HG03066 (cell line): ENCODE measurements around the gene CST9.
"Not testable (repeated sequence)": the region's sequence is repeated elsewhere in the genome, so short reads cannot be mapped to it uniquely, and the experiment has no call there.

Experiments
- ATAC-seq: cut with Tn5 transposase; IDR thresholded peaks from one replicate; pipeline ENCODE4 v1.9.1; 2021; ENCODE audit warnings: low read depth; ENCODE audit not compliant: unreplicated experiment

CST9 gene

DNA sequence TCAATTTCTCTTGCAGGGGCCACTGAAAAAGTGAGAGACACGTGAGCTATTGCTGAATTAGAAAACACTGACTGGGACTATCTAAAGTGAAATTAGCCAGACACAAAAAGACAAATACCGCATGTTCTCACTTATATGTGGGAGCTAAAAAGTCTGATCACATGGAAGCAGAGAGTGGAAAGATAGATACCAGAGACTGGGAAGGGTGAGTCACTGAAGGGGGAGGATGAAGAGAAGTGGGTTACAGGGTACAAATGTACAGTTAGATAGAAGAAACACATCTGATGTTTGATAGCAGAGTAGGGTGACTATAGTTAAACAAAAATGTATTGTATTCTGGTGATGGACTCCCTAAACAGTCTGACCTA lies 18.6 kb upstream of the CST9 start:
- ATAC-seq, result no peak

DNA sequence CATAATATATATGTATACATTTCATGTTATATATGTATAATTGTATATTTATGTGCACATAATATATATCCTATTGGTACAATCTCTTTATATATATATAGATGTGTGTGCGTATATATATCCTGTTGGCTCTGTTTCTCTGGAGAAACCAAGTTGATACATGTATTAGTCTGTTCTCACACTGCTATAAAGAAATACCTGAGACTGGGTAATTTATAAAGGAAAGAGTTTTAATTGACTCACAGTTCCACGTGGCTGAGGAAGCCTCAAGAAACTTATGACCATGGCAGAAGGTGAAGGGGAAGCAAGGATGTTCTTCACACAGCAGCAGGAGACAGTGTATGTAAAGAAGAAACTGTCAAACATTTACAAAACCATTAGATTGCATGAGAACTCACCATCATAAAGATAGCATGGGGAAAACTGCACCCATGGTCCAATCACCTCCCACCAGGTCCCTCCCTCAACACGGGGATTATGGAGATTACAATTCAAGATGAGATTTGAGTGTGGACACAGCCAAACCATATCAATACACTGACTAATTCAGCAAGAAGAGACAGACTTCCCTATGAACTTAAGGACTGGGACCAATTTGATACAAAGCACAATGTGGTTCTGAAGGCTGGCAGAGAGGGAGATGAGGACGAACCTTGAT lies 18.1 kb upstream of the CST9 start:
- no peak for ATAC-seq

DNA sequence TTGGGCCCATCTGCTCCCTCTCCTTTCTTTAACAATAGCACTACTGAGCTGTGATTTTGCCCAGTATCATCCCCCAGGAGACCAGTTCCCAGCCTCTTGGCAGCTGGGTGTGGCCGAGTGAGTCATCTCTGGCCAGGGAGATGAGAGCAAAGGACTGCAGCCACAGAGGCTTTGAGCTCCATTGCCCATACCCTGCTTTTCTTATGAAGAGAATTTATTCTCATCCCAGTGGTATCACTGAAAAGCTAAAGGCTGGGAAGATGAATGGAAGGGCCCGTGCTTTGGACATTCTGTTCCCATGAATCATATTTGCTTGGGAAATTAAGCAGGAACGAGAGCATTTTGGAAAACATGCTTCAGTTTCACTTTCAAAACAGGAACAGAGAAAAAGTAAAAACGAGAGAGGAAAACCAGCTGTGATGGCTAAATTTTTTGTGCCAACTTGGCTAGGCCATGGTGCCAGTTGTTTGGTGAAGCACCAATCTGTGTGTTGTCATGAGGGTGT lies 17.2 kb upstream of the CST9 start:
- no peak for ATAC-seq

DNA sequence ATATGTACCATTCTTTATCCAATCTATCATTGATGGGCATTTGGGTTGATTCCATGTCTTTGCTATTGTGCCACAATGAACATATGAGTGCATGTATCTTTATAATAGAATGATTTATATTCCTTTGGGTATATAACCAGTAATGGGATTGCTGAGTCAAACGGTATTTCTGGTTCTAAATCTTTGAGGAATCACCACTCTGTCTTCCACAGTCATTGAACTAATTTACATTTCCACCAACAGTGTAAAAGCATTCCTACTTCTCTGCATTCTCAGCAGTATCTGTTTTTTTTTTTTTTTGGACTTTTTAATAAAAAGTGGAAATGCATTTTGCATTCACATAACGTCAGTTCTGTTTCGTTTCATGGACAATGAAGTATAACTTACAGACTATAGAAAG lies 16.7 kb upstream of the CST9 start:
- ATAC-seq, result not testable (repeated sequence)

DNA sequence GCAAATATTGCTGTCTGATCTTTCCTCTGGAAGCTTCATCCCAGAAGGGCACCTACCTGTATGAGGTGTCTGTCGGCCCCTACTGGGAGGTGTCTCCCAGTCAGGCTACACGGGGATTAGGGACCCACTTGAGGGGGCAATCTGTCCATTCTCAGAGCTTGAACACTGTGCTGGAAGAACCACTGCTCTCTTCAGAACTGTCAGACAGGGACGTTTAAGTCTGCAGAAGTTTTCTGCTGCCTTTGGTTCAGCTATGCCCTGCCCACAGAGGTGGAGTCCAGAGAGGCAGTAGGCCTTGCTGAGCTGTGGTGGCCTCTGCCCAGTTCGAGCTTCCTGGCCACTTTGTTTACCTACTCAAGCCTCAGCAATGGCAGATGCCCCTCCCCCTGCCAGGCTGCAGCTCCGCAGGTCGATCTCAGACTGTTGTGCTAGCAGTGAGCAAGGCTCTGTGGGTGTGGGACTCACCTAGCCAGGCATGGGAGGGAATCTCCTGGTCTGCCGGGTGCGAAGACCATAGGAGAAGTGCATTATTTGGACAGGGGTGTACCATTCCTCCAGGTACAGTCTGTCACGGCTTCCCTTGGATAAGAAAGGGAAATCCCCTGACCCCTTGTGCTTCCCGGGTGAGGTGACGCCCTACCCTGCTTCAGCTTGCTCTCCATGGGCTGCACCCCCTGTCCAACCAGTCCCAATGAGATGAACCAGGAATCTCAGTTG lies 15.1 kb upstream of the CST9 start:
- ATAC-seq, result not testable (repeated sequence)

DNA sequence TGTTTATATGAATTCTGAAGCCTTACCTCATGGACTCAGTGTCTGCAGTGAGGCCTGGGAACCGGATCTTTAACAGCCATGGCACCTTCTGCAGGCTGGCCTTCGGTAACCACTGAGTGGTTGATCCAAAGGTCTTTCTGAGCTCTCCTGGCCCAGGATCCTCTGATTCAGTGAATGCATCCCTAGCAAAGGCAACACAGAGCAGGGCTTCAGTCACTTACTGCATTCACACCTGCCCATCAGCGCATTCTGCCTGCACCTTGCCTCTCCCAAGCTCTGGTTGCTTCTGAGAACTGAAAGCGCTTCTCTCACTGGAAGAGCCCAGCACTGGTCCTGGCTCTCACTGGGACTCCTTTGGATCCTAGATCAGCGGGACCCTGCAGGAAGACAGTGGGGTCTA lies 8.4 kb upstream of the CST9 start:
- no peak for ATAC-seq

DNA sequence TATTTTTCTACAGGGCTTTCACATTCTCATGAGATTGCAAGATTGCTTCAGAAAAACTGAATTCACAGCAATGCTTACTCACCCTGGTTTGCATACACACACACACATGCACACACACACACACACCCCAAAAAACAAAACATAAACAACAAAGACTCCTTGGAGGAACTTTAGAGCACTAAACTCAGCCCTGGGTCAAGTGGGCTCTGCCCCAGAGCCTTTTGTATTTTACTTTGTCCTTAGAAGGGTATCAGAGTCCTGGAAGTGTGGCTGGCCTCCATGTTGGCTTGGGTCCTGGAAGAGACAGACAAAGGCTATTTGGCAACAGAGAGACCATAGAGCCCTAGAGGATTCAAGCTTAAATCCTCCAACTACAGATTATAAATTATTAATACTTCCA lies 8.0 kb upstream of the CST9 start:
- no peak for ATAC-seq

DNA sequence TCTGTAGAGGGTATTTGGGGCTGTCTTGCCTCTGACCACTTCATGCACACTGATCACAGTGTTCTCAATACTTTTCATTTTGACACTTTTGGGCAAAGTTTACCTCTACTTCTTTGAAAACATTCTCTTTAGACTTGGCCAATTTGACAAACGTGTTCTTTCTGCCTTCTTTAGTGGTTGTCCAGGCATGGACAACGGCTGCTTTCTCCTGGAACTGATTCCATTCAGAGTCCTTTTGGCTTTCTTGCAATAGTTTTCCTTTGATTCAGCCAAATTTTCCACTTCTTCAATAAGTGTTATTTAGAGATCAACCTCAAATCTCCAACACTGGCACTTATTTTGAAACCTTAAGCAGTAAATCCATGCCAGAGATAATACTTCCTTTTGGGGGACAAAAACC lies 6.7 kb upstream of the CST9 start:
- ATAC-seq, result no peak

DNA sequence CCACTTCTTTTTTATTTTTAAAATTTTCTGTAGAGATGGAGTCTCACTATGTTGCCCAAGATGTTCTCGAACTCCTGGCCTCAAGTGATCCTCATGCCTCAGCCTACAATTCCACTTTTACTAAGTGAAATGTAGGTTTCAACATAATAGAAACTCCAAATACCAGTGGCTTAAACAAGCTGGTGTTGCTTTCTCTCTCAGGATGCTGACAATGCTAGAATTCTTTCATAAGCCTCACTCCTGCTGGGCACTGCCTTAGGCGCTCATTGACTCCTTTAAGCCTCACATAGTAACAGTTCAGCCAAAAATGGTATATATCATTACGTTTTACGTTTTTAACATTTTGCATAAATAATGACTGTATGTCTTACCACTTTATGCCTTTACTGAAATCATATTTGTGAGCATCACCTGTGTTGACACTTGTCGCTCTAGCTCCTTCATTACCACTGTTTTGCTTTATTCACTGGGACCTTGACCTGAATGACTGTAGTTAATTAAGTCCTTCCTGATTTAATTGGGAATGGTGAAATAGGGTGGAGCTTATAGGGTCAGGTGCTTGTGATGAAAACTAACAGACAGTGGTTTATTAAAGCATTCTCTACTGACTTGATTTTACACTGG lies 3.9 kb upstream of the CST9 start:
- ATAC-seq, result no peak

DNA sequence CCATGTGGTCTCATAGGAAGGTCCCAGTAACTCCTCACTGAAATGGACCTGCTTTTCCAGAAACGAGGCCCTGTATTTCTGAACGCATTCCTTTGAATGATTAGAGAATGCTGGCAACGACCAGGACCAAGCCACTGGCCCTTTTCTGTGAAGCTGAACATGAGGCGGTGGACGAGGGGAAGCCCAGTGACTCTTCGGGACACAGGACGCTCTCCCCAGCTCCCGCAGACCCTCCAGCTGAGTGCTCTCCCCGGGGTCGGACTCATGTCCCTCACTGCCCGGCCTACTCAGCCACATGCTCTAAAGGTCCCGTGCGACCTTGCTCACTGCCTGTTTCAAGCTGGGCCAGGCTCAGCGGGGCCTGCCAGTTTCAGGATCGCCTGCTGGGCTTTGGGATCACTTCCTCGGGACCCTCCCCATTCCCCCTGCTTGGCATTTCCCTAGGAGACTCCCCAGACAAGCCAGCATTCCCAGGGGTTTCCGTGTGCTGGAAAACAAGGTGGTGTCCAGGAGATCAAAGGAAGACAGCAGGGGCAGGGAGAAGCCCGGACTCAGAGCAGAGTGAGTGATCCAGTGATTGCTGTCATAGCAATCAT lies 2.6 kb upstream of the CST9 start:
- no peak for ATAC-seq

DNA sequence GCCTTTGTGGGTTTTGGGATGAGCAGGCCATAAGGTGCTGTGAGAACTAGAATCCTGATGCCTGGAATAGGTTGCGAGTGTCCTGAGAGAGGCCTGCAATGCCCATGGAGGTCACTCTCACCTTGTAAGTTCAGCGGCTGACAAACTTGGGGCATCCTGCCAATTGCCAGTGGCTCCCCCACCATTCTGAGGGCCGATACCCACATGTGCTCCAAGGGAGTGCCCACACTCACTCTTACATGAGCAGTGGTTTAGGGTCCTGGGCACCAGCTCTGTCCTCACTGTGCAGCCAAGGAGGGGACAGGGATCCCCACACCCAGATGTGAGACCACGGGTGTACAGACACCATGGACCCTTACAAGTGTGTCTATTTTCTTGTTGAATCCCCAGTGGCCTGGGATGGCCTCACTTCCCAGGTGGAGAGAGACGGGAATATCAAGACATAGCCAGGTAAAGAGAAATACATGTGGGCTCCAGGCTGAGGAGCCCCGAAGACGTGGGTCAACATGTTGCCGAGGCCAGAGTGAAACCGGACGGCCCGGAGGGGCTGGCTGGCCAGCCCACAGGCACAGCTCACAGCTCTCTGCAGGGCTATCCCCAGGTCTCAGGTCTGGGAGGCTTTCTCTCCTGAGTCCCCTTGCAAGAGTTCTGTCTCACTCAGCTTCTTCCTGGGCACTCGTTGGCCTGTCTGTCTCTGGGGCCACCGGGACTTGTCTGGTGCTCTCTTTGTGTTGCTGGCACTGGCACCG lies 2.0 kb upstream of the CST9 start:
- no peak for ATAC-seq

DNA sequence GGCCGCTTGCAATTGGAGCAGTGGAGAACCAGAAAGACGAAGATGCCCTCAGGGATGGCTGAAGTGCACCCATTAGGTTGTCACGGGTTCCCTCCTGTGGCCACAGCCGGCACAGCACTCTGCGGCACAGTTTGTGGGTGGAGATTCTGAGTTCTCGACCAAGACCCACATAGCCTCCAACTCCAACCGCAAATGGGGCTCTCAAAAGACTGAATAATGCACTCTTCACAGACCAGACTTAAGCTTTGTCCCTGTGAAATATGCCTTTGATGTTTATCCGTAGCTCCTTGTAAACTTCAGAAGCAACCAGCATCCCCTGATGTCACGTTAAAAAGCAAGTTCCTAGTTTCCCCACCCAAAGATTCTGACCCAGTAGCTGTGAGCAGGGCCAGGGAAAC lies 934 bp upstream of the CST9 start:
- ATAC-seq, result peak; percentile 84

DNA sequence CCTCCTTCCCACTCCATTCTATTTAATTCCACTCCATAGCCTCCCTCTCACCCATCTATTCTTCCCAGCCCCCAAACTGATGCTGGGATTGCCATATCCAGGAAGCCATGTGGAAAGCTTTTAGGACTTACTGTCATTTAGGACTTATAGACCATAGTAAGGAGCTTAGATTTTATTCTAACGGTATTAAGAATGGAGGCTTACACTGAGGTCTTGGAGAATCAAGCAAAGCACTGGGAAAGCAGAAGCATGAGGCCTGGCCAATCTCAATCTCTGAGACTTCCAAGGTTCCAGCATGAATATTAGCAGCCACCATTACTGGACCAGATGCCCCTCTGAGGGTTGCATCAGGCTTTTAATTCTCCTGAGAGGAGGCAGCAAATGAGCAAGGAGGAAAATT lies 1.4 kb downstream of the CST9 start:
- ATAC-seq, result no peak

DNA sequence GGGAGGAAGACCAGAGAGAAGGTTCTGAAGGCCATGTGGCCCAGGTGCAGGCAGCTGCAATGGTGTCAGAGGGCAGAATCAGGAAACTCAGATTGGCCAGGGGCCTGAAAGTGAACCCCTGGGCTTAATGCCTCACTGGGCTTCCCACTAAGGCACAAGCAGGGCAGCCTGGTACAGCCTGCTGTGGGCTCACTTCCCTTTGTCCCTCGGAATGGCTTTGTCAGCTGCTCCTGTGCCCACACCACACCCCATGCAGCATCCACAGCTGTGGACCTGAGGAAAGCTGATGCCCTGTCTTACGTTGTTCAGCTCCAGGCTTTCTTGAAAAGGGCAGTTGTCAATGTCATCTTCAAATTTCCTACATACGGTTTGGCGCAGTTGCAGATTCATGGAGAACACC lies 2.4 kb downstream of the CST9 start:
- no peak for ATAC-seq

DNA sequence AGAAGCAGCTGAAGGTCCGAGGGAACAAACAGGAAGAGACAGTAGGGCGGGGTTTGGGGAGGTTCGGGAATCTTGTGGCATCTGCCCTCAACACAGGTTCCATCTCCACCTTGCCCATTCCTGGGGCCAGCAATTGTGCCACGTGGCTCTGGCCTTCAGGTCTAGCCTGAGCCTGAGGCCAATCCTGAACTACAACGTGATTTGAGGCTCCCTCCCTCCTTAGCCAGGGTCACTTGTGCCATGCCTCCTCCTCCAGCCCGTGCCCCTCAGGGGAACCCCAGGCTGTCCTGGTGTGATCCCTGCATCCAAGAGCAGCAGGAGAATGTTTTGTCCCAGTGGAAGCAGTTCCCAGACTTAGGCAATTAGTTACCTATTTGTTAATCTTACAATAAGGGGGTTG lies 3.0 kb downstream of the CST9 start:
- ATAC-seq, result no peak

DNA sequence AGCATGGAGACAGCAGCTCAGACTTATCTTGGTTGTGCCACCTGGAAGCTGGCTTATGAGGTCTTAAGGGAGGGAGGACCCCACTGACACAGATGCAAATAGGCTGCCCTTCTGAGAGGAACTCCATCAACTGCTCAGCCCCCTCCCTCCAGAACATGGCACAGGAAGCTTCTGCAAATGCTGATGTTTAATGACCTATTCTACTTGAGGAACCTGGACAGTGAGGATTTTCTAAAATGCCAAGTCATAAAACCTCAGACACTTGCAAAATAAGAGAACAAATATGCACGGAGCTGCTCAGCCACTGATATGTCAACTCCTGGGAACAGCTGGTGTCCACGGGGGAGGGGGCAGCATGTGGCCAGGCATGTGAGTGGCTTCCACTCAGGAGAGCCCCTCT lies 3.5 kb downstream of the CST9 start:
- no peak for ATAC-seq

DNA sequence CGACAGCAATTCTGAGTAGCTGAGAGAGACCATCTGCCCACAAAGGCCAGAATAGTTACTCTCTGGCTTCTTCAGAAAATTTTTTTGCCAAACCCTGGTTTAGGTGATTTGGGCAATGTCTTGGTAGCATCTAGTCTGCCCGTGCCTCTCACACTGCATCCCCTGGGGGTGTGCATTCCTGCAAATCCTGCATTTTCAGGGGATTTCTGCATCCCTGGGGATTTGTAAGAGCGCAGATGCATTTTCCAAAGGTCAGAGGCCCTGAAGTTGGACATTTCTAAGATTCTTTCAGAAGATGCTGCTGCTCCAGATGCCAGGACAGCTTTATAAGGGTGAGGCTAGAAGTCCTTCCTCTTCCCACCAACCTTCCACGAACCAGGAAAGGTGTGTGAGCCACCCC lies 4.0 kb downstream of the CST9 start:
- no peak for ATAC-seq

DNA sequence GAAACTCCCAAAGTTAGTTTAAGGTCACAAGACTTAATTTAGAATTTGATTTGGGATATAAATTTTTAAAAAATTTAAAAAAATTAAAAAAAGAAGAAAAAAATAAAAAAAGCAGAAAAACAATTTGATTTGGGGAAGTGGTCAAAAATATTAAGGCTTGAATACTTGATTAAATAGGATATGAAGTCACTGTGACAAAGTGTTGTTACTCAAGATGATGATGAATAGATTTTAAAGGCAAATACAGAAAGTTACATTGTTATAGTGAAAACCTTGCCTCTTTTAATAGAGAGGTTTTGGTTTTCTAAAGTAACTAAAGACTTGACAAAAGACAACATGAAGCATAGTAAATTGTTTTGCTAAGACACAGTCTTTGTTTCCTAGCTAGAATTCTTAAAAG lies 7.2 kb downstream of the CST9 start:
- no peak for ATAC-seq

DNA sequence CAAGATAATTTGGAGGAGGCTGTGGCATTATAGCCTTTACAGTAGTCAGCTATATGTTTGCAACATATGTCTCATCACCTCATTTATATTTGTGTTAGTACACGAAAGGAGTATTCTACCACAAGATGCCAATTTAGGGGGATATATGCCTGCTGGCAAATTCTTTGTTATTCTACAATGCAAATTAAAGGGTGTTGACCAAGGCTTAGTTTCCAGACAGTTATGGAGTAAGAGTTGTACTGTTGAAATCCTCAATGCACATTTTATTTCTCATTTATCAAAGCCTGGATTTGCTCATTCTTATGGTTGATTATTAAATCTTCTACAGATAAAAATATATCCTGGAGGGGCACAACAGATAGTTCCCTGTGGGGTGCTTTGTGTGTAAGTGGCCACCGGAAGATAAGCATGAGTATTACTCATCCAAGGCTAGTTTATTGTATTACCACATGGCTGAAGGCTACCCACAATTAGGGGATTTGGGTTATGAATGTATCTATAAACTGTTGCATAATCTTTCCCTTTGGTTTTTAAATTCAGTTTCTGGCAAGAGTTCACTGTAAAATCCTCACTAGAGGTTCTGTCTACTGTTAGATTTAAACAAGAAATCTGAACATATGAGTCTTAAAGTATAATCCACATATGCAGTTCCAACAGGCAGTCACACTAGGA lies 9.0 kb downstream of the CST9 start:
- ATAC-seq, result no peak

DNA sequence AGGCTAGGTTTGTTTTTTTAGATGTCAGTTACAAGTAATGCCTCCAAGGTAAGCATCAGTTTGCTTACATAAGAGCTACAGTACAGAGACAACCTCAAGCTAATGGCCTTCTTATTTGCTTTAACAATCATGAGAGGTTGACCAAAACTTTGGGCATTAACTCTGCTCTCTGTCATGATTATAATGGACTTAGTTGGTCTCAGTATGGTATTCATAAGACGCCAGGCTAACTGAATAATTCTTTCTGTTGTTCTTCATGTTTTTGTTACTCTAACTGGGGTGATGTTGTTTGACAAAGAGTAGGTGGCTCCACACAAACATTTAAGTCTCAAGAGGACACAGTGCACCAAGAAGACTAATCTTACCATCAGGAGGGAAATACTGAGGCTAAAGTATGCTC lies 9.8 kb downstream of the CST9 start:
- ATAC-seq, result no peak
